NCI-H2107 (cell line): ENCODE data around the gene MRS2.

Experiments
- DNase-seq: peaks from one replicate; lab custom pipeline; 2025; lab: John Stamatoyannopoulos, UW

MRS2 gene

DNA sequence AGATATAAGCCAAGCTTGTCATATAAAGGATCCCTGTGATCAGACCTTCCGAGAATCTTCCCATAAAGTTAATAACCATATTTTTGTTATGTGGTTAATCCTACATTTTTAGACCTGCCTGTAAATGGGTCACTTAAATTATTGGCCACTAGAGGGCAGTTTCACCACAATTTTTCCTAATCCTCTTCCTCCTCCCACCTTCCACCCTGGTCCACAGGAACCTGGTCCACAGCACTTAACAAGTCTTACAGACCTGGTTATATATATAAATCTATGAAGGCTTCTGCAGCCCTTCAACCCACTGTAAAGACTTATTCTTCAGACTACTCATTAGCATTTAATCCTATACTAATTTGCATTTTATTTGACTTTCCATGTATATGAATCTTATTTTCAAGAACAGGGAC, 28.3 kb downstream of the MRS2 start:
- DNase-seq, result no peak

DNA sequence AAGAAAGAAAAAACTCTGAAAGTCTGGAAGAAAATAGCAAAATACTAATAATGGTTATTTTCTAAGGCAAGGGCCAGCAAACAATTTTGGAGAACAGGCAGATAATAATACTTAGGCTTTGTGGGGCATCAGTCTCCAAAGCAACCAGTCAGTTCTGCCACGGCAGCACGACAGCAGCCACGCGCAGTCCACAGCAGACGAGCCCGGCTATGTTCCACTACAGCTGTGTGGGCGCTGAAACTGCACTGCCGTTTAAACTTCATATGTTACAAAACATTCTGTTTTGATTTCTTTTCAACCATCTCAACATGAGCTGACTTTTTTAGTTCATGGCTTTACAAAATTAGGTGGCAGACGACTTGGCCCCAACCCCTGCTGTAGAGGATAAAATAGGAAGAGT, 29.9 kb downstream of the MRS2 start:
- no peak for DNase-seq

DNA sequence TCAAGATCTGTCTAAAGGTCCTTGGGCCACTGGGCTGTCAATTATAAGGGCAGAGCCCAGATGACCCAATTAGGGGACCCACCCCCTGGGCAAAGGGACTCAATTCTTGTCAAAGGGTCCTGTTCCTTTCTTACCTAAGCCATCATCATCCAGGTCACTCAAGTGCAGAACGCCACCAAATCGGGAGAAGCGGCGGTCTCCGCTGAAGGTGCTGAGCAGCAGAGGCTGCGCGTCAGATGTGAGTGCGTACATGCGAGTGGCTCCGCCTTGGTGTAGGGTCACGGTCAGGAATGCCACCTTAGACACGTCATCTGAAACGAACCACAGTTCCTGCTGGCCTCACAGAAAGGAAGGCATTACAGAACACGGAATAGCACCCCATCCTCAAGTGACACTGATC, 34.2 kb downstream of the MRS2 start:
- no peak for DNase-seq

DNA sequence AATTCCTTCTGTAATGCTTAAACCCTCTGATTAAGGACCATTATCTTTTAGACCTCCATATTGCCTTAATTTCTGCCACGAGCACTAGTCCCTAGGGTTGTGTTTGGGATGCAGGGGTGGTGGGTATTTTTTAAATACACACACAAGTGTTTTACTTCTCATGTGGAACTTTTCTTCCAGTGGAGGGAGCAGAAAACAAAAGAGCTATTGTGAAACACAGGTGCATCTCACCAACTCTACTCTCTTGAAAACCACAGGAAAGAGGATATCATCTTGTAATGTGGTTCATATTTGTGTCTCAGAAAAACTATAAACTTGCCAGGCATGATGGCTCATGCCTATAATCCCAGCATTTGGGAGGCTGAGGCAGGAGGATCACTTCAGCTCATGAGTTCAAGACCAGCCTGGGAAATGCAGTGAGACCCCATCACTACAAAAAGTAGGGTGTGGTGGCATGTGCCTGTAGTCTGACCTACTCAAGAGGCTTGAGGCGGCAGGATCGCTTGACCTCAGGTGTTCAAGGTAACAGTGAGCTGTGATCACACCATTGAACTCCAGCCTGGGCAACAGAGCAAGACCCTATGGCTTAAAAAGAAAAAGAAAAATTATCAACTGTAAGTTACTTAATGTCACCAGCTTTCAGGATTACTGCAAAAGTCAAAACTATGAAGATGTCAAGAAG, 37.3 kb downstream of the MRS2 start:
- no peak for DNase-seq

DNA sequence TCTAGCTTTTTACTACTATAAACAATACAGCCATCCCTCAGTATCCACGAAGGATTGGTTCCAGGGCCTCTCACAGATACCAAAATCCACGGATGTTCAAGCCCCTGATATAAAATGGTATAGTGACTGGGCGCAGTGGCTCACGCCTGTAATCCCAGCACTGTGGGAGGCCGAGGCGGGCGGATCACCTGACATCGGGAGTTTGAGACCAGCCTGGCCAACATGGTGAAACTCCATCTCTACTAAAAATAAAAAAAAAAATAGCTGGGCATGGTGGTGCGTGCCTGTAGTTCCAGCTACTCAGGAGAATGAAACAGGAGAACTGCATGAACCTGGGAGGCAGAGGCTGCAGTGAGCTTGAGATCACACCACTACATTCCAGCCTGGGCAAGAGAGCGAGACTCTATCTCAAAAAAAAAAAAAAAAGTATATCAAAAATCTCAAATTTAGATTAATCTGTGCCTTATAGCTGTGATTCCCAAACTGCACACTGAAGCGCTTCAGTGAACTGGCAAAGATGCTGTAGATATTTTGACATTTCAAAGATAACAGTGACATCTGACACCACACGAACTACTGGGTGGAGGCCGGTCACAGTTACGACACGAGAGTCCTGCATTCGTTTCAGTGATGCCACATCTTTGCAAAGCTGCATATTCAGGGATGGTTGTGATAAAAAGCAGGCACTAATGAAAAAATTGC, 38.3 kb downstream of the MRS2 start:
- no peak for DNase-seq

GRCh38 chr6:24441599-24441904, 38.8 kb downstream of the MRS2 start:
- DNase-seq, result no peak

DNA sequence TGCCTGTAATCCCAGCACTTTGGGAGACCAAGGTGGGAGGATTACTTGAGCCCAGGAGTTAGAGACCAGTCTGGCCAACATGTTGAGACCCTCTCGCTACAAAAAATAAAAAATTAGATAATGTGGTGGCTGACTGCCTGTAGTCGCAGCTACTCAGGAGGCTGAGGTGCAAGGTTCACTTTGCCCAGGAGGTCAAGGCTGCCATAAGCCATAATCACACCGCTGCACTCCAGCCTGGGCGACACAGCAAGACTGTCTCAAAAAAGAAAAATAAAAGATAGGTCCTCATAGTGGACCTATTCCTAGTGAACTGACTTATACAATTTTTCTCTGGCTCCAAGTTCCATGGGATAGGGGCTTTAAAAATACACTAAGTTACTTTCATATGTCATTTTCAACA, 41.9 kb downstream of the MRS2 start:
- no peak for DNase-seq

GRCh38 chr6:24445704-24446103, 43.0 kb downstream of the MRS2 start:
- no peak for DNase-seq

- no peak for DNase-seq
These were observed 43.9 kb downstream of the MRS2 start for GRCh38 chr6:24446670-24447069.

DNA sequence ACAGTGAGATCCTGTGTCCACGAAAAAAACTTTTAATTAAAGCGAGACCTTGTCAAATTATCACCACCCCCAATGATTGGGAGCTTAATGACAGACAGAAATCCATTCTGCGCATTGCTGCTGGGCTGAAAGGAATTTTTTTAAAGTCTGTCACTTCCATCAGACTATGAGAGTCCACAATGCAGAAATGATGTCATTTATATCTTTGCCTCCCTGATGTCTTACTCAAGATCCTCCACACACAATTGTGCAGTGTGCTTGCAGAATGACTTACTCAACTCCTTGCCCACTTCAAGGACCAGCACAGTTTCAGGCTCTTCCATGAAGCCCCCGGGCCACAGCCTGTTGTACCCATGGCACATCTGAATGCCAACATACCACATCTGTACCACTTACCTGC, 45.7 kb downstream of the MRS2 start:
- no peak for DNase-seq

- DNase-seq, result no peak
These were observed 46.2 kb downstream of the MRS2 start for GRCh38 chr6:24448828-24449525.

GRCh38 chr6:24451581-24452388, 49.0 kb downstream of the MRS2 start:
- no peak for DNase-seq

GRCh38 chr6:24453921-24454320, 51.2 kb downstream of the MRS2 start:
- DNase-seq, result no peak

GRCh38 chr6:24454452-24454851, 51.7 kb downstream of the MRS2 start:
- no peak for DNase-seq

GRCh38 chr6:24455061-24455460, 52.3 kb downstream of the MRS2 start:
- no peak for DNase-seq

DNA sequence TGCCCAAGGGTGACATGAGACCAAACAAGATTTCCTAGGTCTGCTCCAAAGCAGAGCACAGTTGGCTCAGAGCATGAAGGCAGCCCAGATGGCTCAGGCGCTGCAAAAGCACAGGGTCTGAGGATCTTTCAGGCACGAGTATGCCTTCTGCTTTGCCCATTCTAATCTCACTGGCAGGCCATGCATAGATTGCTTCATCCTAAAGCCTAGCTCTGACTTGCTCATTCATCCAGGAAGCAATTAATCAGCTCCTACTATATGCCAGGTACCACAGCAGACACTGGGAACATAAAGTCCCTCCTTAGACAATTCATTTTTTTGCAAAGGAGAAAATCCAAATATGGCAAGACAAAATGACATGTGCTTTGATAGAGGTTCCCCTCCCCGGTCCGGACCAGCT, 55.4 kb downstream of the MRS2 start:
- no peak for DNase-seq

DNA sequence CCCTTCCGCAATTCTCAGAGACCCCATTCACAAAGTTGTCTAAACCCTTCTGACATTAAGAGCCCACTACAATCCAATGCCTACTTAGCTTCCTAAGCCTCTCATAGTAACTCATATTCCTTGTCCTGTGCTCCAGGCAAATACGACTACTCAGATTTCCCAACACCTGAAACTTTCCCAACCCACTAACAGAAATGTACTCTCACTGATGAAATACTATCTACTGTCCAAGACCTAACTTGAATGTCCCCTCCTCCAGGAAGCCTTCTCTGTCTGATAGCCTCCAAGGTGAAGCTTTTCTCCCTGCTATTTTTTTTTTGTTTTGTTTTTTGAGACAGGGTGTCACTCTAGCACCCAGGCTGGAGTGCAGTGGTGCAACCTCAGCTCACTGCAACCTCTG, 56.2 kb downstream of the MRS2 start:
- no peak for DNase-seq

DNA sequence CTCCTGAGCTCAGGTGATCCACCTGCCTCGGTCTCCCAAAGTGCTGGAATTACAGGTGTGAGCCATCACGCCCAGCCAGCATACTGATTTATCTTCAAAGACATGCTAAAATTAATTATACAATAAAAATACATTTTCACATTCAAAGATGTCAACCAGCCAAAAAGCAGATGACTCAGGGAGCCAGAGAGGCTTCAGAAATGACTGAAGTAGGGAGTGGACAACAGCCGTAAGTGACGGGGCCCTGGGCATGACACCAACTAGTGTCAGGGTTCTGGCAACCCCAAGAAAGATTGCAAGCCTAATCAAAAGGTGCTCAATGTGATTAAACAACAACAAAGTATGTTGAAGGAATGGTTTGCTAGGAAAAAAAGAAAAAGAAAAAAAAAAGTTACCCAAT, 58.2 kb downstream of the MRS2 start:
- no peak for DNase-seq

DNA sequence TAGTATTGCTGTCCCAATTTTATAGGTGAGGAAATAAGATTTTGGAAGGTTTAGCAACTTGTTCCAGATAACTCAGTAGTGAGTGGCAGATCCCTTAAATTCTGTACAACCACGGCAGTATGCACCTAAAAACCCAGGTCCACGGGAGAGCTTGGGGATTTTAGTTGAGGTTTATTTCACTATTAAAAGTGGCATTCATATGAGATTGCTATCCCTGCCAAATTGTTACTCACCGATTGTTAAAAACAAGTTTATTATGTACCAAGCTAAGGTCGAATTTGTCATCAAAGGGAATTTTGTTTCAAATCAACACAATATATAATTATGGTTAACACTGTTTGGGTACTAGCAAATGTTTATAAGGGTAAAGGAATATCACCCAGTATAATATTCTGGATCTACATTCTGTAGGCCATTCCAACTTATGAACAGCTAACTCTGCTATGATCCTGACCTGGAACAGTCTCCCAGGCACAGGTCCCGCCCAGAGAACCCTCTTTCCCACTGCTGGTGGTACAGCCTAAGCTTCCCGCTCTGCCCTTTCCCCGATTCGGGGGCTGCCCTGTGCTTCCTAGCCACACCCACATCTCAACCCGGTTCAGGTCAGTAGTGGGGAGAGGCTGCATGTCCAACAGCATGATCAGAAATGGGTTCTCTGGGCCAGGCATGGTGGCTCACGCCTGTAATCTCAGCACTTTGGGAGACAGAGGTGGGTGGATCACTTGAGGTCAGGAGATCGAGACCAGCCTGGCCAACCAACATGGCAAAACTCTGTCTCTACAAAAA, 61.7 kb downstream of the MRS2 start:
- no peak for DNase-seq

GRCh38 chr6:24469811-24470210, 67.1 kb downstream of the MRS2 start:
- DNase-seq, result no peak

DNA sequence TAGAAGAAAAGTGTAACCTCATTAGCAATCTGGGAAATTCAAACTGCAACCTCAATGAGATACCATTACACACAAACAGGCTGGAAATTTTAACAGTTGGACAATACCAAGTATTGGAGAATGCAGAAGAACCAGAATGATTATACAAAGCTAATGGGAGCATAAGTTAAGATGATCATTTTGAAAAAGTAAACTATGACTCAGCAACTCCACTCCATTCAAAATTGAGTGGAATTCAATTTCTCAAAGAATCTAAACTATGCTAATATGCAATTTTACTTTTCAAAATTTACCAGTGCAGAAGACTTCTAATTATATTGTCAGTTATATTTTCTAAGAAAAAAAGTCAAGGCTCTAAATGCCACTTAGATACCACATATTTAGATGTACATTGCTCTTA, 69.4 kb downstream of the MRS2 start:
- DNase-seq, result no peak
